SIG-M5 treated with dmso at 0.1 percent for 504 hours (cell line): ENCODE measurements around the gene PVR.
"Not testable (repeated sequence)": the region's sequence is repeated elsewhere in the genome, so short reads cannot be mapped to it uniquely, and the experiment has no call there.

Experiments used
- DNase-seq: peaks from one replicate; lab custom pipeline; 2025; ENCODE audit not compliant: unreplicated experiment; lab: John Stamatoyannopoulos, UW

PVR gene

DNA sequence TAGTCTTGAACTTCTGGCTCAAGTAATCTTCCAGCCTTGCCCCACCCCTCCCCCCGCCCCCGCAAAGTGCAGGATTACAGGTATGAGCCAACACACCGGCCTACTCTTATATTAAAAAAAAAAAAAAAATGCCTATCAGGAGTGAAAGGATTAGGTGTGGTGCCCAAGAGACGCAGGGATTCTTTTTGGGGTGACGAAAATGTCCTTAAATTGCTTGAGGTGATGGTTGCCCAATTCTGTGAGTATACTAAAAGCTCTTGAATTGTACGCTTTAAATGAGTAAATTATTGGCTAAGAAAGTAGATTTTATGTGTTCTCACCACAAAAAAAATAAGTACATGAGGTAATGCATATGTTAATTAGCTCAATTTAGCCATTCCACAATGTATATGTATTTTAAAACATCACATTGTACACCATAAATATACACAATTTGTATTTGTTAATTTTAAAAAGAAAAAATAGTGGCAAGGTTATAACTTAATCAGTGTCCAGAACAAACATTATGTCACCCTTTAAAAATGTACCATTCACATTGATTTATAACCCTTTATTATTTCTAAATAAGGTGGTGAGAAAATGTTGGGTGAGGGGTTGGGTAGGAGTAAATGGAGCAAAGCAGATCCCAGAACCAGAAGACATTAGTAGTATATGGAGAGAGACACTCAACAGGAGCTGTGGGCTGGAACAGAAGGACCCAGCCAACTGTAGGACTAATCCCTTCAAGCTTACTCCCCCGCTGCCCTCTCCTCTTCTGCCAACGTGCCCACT is 26.4 kb upstream of the PVR start:
- no peak for DNase-seq

DNA sequence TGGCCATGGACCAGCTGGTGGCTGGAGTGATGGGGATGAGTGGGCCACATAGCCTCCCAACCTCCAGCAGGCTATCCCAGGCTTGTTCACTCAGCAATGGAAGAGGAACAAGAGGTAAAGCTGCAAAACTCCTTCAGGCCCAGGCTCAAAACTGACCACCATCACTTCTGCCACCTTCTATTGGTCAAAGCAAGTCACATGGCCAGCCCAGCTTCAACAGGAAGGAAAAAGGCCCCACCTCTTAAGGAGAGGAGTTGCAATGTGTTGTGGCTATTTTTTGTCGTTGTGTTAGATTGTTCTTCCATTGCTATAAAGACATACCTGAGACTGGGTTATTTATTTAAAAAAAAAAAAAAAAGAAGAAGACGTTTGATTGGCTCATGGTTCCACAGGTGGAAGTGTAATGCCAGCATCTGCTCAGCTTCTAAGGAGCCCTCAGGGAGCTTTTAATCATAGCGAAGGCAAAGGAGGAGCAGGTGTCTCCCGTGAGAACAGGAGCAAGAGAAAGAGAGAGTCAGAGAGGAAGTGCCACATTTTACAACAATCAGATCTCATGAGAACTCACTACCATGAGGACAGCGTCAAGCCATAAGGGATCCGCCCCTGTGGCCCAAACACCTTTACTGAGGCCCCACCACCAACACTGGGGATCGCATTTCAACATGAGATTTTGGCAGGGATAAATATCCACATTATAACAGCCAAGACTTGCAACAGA is 24.9 kb upstream of the PVR start:
- no peak for DNase-seq

- no peak for DNase-seq
Measured at GRCh38 chr19:44620667-44621066, 23.0 kb upstream of the PVR start.

DNA sequence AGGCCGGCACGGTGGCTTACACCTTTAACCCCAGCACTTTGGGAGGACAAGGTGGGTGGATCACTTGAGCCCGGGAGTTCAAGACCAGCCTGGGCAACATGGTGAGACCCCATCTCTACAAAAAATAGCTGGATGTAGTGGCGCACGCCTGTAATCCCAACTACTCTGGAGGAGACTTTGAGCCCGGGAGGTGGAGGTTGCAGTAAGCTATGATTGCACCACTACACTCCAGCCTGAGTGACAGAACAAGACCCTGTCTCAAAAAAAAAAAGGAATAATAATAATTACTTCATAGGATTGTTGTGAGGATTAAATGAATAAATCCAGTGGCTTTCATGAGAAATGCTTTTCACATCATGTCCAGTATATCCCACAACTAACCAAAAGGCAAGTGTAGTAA is 22.3 kb upstream of the PVR start:
- DNase-seq: no peak

DNA sequence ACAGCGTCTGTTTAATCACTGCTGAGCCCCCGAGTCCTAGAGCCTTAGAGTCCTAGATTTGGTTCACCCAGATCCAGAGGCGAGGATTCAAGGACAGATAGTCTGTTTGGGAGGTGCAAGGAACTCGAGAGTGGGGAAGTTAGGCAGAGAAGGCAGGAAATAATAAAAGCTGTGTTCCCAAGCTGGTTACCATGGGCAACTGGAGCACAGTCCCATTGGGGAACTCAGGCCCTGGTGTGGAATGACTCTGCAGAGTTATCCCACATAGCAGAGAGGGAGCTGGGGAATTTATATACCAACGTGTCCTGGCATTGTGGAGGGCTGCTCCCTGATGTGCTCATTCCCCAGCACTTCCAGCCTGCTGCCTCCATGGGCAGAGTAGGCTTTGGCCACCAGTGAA is 20.6 kb upstream of the PVR start:
- no peak for DNase-seq

DNA sequence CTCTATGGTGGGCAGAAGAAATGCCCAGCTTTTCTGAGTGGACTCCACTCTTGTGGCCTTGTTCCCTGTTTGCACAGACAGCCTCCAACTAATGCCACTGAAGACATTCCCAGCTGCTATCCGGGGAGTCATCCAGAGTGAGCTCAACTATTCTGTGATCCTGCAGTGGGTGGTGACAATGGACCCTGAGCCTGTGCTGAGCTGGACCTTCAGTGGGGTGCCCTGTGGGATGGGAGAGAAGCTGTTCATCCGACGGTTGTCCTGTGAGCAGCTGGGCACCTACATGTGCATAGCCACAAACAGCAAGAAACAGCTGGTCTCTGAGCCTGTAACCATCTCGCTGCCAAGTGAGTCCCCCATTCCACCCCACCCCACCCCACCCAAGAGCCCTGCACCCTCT is 20.1 kb upstream of the PVR start:
- DNase-seq: no peak

DNA sequence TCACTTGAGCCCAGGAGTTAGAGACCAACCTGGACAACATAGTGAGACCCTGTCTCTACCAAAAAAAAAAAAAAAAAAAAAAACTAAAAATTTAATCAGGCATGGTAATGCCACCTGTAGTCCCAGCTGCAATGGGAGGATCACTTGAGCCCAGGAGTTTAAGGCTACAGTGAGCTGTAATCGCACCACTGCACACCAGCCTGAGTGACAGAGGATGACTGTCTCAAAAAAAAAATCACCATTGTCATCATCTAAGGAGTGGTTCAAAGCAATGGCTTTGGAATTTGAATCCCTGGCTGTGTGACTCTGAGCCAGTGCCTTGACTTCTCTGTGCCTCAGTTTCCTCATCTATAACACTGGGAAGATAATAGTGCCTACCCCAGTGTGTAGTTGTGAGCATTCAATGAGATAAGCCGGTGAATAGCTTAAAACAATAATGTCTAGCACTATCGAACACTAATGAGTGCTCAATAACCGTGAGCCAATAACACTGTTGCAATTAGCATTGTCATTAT is 18.8 kb upstream of the PVR start:
- DNase-seq: no peak

DNA sequence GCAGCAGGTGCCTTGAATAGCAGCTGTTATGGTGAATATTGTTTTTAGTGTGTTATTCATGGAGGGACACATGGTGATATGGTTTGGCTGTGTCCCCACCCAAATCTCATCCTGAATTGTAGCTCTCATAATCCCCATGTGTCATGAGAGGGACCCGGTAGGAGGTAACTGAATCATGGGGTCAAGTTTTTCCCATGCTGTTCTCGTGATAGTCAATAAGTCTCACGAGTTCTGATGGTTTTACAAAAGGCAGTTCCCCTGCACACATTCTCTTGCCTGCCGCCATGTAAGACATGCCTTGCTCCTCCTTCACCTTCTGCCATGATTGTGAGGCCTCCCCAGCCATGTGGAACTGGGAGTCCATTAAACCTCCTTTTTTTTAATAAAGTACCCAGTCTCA is 18.1 kb upstream of the PVR start:
- DNase-seq: not testable (repeated sequence)

DNA sequence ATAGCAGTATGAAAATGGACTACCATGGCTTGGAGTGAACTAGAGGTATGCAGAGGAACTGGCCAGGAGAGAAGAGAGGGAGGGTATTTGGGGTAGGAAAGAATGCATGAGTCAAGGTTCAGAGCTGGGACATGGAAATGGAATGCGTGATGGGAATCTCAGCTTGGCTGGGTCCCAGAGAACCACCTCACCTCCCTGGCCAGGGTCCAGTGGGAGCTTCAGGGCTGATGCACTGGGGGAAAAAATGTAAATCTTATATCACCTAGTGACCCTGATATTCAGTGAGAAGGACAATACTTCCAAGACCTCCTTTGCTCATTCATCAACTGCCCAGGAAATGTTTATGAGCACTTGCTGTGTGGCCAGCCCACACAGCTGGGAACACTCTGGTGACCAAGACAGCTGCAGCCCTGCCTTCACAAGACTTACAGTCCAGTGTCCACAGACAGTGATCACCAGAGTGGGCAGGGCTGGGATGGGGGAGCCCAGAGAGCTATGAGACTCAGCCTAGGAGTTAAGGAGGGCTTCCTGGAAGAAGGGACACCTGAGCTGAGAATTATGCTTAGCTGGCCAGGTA is 17.6 kb upstream of the PVR start:
- DNase-seq: no peak

- no peak for DNase-seq
Measured at GRCh38 chr19:44627631-44628030, 16.1 kb upstream of the PVR start.

DNA sequence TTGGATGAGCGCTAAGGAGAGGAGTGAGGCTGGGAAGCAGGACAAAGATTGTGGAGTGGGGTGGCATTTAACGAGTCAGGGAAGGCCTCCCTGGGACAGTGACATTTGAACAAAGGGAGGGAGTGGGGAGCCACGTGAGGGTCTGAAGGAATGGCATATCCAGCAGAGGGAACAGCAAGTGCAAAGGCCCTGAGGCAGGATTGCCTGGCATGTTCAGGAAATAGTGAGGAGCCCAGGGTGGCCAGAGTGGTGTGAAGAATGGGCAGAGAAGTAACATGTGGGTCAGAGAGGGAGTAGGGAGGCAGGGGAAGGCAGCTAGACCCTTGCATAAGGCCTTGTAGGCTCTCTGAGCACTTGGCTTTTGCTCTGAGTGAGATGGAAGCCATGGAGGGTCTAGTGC is 14.9 kb upstream of the PVR start:
- no peak for DNase-seq

DNA sequence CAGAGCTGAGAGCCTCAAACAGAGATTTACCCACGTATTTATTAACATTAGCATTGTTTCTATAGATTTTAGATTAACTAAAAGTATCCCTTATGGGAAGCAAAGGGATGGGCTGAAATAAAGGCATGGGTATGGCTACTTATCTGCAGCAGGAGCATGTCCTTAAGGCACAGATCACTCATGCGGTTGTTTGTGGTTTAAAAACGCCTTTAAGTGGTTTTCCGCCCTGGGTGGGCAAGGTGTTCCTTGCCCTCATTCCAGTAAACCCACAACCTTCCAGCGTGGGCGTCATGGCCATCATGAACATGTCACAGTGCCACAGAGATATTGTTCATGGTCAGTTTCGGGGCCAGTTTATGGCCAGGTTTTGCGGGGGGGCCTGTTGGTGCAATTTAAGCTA is 12.1 kb upstream of the PVR start:
- DNase-seq: not testable (repeated sequence)

DNA sequence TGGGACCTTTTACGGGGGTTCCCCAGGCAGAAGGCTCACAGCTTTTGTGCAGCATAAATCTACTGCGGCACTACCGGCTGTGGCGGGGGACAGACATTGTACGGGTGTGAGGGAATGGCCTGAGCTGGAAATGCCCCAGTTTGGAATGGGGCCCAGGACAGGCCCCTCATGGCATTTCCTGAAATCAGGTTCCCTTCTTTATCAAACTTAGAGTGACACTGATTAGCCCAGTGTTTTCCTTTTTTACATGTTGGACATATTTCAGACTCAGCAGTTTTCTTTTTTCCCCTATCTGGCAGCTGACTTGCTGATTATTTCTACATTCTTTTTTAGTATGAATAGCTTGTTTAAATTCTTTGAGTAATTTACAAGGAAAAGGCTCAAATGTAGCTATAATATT is 9.7 kb upstream of the PVR start:
- not testable (repeated sequence) for DNase-seq

GRCh38 chr19:44634785-44635184 is 8.9 kb upstream of the PVR start:
- no peak for DNase-seq

- DNase-seq: peak; percentile 27
Measured at GRCh38 chr19:44635581-44636438, 7.9 kb upstream of the PVR start.

DNA sequence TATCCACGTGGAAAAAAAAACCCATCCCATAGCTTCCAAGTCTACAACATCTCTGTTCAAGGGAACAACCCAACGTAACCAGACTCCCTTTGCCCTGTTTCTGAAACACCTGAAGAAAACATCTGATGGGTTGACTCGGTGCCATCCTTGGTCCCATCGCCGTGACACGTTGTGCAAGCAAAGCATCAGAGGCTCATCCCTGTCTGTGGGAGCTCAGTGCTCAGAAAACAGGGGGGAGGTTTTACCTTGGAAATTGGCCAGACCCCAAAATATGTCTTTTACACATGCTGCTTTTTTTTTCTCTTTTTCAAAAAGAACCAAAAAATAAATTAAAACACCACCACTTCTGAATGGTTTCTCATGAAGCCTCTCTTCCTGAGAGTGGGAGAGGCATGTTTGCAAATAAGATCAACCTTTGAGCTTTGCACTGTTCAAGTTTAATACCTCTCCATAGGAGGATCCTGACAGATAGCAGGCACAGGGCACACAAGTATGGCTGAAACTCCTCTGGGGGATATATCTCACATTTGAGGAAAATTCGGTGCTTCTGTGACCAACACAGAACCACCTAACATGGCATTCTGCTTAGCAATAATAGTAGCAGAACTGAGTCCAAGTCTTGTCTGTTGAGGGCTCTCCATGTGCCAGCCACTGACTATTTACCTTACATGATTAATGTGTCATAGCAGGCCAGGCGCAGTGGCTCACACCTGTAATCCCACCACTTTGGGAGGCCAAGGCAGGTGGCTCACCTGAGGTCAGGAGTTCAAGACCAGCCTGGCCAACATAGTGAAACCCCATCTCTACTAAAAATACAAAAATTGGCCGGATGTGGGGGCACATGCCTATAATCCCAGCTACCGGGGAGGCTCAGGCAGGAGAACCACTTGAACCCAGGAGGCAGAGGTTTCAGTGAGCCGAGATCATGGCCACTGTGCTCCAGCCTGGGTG is 7.0 kb upstream of the PVR start:
- no peak for DNase-seq

DNA sequence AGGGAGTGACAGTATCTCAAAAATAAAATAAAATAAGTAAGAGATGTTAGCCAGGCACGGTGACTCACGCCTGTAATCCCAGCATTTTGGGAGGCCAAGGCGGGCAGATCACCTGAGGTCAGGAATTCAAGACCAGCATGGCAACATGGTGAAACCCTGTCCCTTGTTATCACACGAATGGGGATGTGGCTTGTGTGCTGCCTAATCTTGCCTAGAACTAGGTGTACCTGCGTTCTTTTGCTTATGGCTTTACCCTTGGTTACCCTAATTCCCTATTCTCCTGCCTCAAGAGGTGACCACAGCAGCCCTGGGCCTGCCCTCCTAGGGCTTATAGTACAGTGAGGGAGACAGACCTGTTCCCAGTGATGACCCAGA is 6.3 kb upstream of the PVR start:
- DNase-seq: no peak

- DNase-seq: no peak
Measured at GRCh38 chr19:44640518-44640917, 3.2 kb upstream of the PVR start.

- DNase-seq: no peak
Measured at GRCh38 chr19:44641501-44642265, 2.0 kb upstream of the PVR start.
